NOMO-1 (cell line): ENCODE measurements around the gene C5orf15.

Experiments used
- DNase-seq, 2 experiments: peaks; one replicate each; lab custom pipeline; 2025; ENCODE audit not compliant: unreplicated experiment in 2 of 2; lab: John Stamatoyannopoulos, UW

C5orf15 gene

DNA sequence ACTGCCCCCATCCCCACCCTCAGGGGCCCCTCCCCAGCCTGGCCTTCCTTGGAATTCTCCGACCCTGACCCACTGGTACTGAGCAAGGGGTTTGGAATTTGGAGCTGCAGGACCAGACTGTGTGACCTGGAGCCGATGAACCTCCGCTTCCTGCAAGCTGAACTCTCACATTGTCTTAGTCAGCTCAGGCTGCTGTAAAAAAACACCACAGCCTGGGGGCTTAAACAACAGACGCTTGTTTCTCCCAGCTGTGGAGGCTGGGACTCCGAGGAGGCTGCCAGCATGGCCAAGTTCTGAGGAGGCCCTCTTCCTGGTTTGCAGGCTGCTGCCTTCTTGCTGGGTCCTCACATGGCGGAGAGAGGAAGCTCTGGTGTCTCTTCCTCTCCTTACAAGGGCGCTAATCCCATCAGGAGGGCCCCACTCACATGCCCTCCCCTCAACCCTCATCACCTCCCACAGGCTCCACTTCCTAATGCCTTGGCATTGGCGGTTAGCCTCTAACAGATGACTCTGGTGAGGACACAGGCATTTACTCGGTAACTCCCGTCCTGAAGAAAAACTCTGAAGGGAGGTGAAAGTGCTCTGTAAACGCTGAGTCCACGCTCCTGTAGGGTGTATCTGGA, 42.4 kb downstream of the C5orf15 start:
- DNase-seq, result no peak

GRCh38 chr5:133925269-133925668, 43.2 kb downstream of the C5orf15 start:
- no peak for DNase-seq

DNA sequence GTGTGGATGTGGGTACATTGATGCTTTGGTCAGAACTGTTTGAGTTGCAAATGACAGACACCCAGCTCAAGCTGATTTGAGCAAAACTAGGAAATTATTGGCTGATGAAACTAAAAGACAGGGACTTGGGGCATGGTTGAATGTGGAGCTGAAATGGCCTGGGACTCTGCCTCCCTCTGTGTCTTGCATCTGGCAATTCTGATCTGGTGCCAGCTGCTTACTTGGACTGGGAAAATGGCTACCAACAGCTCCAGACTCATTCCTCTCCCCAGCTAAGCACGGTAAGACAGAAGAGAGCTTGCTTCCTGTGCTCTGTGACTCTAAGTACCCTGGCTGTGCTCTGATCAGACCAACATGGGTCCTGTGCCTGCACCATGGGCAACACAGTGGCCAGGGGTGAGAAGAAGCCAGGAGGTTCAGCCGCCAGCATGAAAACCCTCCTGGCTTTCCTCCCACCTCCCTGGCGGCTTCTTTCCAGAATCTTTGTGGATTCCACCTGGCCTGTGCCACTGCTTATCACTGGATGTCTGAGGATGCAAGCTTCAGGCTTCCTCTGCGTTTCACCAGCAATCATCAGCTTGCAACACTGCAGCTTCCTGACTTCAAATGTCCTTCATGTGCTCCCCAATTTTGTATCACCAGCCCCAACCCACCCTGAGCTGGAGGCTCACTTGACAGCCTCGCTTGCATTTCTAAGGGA, 44.1 kb downstream of the C5orf15 start:
- DNase-seq, result no peak

GRCh38 chr5:133921979-133922378, 46.4 kb downstream of the C5orf15 start:
- no peak for DNase-seq

GRCh38 chr5:133921069-133921468, 47.4 kb downstream of the C5orf15 start:
- DNase-seq, result no peak

DNA sequence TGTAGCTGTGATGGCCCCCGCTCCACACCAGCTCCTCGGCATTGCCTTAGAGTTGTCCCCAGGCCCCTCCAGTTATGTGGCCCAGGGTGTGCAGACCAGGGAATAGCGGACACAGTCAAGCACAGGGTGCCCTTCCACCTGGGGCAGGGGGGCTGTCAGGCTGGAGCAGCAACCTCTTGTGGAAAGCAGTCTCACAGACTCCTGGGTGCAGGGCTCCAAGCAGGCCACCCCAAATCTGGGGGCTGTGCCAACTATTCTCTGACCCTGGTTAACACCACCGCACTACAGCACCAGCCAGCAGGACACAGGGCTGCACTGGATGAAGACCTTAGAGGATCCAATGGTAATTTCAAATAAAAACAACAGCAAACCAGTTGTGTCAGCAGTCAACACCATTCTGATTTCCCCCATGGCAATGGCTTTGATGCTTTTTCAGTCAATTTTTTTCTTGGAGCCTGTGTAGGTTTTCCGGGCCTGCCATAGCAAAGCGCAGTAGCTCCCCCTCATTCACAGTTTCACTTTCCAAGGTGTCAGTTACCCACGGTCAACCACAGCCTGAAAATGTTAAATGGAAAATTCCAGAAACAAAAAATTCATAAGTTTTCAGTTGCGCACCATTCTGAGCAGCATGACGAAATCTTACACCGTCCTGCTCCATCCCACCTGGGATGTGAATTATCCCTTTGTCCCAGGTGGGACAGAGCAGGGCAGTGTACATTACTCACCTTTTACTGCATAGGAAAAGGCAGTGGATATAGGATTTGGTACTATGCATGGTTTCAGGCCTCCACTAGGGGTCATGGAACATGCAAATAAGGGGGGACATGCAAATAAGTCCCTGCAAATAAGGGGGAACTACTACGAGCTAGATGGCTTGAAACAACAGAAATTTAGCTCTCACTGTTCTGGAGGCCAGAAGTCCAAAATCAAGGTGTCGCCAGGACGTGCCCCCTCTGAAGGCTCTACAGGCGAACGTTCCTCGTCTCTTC, 49.0 kb downstream of the C5orf15 start:
- no peak for DNase-seq

- DNase-seq, result no peak
Observed at GRCh38 chr5:133918731-133919130, 49.7 kb downstream of the C5orf15 start.

DNA sequence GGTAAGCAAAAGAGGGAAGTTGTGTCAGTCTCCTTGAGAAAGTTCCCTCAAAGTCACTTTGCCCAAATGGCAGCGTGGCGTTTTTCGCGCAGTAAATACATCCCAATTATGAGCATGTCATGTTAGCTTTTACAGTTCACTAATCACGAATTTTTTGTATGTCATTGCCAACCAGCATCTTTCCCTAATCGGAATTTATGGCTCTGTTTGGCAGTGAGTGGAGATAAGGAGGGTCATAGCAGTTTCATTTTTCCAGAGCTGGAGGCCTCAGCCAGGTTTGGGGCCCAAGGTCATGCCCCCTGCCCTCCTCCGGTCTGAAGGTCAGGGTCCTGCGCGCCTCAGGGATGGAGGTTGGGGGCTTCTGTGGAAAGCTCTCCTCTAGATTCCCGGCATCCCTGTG, 50.1 kb downstream of the C5orf15 start:
- DNase-seq, result no peak

GRCh38 chr5:133917785-133918184, 50.6 kb downstream of the C5orf15 start:
- no peak for DNase-seq

- DNase-seq, result no peak
Observed at GRCh38 chr5:133916914-133917313, 51.5 kb downstream of the C5orf15 start.

DNA sequence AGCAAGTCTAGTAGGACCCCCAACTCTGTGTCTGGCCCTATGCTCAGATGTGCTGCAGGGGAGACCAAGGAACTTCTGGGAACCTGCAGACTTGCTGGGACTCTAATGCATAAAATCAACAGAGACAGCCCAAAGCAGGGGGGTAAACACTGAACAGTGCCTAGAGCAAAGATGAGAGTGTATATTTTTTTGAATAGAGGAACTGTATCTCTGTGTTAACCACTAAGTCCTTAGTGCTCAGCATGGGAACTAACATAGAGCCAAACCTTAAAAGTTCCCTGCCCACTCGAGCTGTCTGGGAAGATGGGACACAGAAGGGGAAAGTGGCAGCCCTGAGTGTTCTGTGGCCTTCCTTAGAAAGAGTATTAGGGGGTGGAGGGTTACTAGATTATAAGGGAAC, 51.9 kb downstream of the C5orf15 start:
- DNase-seq, result no peak

DNA sequence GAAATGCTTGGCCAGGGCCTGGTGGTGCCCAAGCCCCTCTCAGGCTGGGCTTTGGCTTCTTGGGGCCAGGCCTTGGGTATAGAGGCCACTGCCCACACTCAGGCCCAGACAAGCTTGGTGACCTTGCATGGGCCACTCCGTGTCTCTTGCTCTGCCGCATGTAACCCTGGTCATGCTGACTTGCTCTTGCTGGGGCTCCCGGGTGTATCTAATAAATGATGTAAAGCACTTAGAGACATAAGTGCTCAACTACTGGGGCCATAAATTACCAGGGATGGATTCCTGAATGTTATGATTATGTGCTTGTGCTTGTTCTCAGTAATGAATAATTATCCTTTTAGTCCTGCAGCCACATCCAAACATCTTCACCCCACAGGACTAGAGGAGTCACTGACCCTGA, 54.0 kb downstream of the C5orf15 start:
- DNase-seq, result no peak

DNA sequence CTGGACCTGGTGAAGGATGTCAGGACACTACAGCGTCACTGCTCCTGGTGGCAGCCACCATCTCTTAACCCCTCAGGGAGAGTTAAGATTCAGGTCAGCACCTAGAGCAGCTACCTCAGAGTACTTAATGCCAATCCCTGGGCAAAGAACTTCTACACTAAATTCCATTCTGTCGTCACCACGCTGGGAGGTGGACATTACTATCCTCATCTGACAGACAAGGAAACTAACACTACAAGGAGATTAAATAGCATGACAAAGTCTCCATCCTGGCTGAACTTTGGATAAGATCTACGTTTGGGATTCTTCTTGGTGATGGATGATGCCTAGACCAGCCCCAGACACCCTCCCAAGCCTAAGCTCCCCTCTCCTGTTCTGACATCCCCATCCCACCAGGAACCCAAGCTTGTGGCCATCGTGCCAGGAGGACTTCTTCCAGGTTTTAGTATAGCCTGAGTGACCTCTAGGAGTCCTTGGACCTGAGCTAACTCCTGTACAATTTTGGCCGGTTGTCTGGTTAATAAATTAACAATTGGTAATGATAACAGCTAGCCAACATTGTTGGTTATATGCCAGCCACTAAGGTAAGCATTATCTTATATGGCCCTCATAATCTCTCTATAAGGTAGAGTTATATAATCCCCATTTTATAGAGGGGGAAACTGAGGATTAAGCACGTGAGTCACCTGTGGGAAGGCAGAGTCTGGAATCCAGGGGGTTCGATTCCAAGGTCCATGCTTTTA, 54.8 kb downstream of the C5orf15 start:
- no peak for DNase-seq

GRCh38 chr5:133912951-133913350, 55.5 kb downstream of the C5orf15 start:
- no peak for DNase-seq

- DNase-seq, result no peak
Observed at GRCh38 chr5:133910571-133910970, 57.9 kb downstream of the C5orf15 start.

DNA sequence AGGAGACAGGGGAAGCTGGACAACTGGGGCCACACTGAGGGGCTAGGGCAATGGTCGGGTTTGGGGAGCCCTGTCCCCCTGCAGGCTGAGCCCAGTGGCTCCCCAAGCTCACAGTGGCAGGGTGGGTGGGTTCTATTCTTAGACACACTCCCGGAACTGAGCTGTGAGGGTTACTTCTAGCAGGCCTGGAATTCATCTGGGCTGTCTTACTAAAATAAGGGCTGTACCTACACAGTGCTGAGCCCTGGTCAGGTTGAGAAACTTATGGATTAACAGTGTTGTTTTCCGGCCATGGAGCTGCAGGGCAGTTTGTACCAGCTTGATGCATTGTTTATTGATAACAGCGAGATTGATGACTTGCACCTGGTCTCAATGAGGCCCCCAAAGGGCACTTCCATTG, 58.8 kb downstream of the C5orf15 start:
- no peak for DNase-seq

DNA sequence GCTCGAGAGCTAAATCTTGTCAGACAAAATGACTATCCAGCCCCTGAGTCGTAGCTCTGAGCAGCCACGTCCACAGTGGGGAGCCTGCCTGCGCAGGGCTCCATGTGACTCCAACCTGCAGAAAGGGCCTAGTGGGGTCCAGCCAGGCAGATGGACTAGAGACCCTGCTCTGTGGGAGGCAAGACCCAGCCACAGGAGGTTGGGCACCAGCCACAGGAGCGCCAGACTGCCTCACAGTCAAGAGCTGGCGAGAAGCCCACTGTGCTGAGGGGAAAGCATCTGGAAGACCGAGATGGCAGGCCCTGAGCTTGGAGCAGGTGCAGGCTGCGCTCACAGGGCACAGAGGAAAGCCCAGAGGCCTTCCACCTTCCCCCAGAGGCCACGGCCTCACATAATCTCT, 61.4 kb downstream of the C5orf15 start:
- no peak for DNase-seq

GRCh38 chr5:133906303-133906702, 62.1 kb downstream of the C5orf15 start:
- no peak for DNase-seq
